Measurements from ENCODE around the gene FAH.

The FAH gene

DNA sequence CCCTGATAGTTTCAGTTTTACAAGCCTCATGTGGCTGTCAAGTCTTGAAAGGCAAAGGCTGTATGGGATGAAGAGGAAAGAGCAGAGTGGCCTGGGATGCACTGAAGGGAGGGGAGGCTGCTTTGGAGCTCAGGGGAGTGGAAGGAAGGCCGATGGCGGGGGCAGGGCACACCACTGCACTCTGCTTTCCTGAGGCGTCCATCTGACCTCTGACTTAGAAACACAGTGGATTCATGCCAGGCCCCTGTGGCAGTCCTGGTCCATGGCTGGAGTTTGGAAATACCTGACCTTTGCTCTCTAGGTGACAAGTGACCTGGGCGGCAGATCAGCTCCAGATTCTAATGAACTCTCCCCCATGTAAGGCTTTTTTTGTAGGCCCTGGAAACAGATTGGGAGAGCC, 19.0 kb downstream of the FAH start:
- FAIRE-seq = no peak
- DNase-seq (ENCODE audit: insufficient read length, low spot score) = no peak

DNA sequence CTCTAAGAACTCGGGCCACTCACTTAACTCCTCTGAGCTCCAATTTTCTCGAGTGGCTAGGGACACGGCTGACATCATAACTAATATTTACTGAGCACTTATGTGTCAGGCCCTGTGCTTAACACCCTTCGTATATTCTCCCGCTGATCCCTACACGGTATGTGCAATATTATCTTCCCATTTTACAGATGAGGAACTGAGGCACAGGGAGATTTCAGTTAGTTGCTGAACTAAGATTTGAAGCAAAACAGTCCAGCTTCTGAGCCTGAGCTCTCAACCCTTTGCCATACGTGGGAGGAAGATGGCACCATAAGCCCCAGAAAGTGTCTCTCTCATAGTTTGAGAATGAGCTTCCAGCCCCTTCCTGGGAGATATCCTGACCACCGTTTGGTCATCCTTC, 19.6 kb downstream of the FAH start:
- no peak for FAIRE-seq

DNA sequence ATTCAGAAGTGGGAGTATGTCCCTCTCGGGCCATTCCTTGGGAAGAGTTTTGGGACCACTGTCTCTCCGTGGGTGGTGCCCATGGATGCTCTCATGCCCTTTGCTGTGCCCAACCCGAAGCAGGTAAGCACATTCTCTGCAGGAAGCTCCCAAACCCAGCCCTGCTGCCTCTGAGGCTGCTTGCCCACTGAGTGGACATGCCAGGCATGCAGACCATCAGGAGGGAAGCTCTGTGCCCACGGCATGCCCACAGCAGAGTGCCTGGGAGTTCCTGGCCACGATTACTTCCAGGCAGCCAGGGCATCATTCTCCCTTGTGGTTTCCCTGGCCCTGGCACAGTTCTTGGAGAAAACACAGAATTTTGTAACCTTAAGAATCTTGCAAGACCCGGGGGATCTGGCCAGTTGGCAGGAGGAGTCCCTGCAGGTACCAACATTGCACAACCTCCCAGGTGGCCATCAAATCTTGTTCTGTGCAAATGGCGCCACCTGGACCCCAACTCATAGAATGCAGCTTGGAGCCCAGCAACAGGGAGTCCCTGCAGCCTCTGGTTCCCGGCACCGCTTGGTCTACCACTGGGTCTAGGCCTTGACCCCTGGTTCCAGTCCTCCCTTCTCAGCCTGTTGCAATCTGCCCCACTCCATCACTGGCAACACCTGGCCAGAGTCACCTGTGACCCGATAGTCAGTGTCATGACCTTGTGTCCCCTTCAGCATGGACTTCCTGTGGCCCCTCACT, 20.4 kb downstream of the FAH start:
- DNase-seq (ENCODE audit: insufficient read length, low spot score) = peak; percentile 75
- peak; percentile 73 for FAIRE-seq

More for the DNA sequence above, 19.6 kb downstream of the FAH start:
- no peak for DNase-seq (ENCODE audit: insufficient read length, low spot score)

DNA sequence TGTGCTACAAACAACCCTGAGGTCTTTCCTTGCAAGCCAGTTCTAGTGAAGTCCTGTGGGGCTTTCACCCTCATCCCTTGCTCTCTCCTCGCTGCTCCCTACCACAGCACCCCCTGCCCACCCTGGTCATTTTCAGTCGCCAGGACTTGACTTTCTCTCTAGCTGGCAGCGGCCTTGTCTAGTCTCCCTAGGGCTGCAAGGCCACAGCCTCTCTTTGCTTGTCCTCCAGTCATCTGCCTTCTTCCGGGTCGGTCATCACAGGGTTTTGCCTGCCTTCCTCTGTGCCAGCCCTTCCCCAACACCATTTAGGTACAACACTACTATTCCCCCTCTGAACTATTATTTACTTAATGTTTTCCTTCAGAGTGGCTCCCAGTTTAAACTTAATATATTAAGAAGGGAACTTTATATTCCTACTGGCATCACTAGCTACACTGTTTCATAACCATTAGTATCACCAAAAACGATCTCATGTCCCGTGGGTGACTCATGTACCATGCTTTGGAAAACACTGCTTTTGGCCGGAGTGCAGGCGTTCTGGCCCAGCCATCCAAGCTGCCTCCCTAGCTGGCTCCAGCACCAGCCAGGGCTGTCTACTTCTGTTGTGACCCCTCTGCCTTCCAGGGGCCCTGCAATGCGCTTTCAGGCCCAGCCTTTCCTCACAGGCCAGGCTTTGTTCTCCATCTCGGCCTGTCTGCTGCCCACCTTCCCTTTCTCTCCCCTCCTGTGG, 21.4 kb downstream of the FAH start:
- no peak for FAIRE-seq
- no peak for DNase-seq (ENCODE audit: insufficient read length, low spot score)

DNA sequence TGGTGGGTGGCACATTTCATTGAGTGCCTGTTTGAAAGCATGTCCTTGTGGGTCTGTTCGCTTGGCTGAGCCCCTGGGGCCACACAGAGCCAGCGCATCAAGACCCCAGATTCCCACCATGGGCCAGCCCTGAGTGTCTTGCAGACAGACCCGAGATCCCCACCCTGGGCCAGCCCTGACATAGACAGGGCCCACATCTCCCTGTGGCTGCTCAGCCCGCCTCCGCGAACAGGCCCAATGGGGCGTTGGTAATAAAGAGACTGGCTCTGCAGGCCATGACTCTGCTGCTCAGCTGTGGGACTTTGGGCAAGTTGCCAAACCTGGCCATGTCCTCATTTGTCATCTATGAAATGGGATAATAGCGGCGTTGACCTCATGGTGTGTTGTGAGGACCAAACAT, 22.6 kb downstream of the FAH start:
- DNase-seq (ENCODE audit: insufficient read length, low spot score) (no peak), FAIRE-seq (no peak)

DNA sequence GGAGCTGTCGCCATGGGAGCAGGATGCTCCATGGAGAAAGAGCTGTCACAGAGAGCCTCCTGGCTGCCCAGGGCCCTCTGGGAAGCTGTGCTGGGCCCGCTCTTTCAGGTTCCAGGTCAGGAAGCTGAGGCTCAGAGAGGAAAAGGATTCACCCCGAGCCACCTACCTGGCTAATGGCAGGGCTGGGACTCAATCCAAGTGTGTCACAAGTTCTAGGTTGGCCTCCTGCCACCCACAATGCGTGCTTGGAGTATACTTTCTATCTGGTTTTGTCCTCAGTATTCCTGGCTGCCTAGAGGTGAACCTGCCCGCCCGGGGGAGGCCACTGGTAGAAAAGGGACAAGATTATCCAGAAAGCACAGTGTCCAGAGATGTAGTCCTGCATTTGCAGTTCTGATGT, 23.6 kb downstream of the FAH start:
- DNase-seq (ENCODE audit: insufficient read length, low spot score) (no peak), FAIRE-seq (no peak)

DNA sequence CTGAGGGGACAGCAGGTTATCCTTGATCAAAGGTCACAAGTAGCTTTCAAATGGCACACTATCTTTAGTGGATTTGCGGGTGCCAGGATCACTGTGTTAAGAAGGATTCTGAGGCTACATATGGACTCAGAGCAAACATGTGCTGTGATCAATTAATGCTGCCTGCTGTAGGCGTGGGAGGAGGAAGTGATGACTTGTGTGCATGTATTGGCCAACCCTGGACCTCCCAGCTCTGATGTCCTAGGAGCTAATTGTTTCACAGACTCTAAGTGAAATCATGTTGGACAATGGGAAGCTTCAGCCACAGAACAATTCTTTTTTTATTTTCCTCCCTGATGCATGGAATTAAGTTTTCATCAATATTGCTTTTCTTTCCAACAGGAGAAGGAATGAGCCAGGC, 24.4 kb downstream of the FAH start:
- DNase-seq (ENCODE audit: insufficient read length, low spot score) = no peak

DNA sequence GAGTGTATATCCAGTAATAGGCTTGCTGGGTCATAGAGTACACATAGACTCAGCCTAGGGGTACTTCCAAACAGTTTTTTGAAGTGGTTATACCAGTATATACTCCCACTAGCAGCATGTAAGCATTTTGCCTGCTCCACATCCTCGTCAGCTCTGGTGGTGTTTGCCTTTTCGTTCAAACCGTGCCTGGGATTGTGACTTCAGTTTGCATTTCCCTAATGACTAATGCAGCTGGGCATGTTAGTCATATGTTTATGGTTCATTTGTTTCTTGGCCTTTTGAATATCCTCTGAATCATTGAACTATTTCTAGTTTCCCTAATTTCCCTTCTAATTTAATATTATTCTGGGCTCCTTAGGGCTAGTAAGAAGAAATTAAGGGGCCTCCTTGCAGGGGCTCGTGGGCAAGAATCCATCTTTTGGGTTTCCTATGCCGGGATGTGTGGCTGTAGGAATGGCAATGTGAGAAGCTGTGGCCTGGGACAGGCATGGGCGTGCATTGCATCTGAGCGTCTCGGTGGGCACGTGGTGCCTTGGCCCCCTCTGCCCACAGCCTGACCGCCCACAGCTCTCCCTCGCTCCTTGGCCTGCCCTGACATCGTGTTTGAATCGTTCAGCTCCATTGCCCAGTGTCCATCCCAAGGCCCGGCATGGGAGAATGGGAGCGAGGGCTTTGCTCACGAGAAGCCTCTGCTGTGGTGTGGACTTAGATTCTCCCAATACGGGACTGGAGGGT, 26.4 kb downstream of the FAH start:
- FAIRE-seq = no peak
- DNase-seq (ENCODE audit: insufficient read length, low spot score) = no peak

More for the DNA sequence above, 24.4 kb downstream of the FAH start:
- no peak for FAIRE-seq

DNA sequence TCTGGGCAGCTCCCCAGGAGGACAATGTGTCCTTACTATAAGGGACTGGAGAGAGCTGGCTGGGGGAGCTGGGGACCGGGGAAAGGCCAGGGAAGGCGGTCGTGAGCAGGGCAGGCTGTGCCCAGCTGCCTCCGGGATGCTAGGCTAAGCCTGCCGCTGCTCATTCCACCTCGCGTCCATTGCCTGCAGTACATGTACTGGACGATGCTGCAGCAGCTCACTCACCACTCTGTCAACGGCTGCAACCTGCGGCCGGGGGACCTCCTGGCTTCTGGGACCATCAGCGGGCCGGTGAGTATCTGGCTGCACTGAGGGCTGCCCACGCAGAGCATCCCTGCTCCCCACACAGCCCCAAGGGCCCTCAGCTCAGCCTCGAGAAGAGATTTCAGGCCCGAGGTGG, 27.1 kb downstream of the FAH start:
- no peak for DNase-seq (ENCODE audit: insufficient read length, low spot score)
- no peak for FAIRE-seq

DNA sequence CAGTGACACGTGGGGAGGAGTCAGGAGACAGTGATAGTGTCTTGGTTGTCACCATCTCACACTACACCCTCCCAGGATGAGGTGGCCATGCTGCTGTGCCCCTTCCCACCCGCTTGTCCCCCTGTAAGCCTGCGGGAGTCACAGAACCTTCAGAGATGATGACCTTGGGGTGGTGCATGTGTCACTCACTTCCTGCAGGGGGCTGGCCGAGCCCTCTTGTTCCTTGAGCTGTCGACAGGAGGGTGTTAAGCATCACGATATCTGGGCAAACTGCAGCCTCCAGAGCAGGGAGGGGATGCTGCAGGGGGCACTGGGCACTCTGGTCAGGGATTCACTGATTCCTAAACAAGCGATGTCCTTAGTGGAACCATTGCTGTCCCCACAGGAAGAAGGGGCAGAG, 27.7 kb downstream of the FAH start:
- FAIRE-seq (no peak), DNase-seq (ENCODE audit: insufficient read length, low spot score) (no peak)

DNA sequence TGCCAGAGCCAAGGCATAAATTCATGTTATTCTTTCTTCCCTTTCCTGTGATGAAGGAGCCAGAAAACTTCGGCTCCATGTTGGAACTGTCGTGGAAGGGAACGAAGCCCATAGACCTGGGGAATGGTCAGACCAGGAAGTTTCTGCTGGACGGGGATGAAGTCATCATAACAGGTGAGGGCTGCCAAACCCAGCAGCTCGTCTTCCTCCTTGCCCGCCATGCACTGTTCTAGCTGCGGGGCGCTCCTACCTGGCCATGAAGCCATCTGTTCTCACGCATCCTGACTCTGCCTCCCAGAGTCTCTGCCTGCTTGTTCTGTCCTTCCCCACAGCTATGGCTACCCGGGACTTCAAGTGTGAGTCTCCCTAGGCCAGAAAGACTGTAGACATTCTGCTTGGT, 28.2 kb downstream of the FAH start:
- FAIRE-seq (no peak), DNase-seq (ENCODE audit: insufficient read length, low spot score) (no peak)

DNA sequence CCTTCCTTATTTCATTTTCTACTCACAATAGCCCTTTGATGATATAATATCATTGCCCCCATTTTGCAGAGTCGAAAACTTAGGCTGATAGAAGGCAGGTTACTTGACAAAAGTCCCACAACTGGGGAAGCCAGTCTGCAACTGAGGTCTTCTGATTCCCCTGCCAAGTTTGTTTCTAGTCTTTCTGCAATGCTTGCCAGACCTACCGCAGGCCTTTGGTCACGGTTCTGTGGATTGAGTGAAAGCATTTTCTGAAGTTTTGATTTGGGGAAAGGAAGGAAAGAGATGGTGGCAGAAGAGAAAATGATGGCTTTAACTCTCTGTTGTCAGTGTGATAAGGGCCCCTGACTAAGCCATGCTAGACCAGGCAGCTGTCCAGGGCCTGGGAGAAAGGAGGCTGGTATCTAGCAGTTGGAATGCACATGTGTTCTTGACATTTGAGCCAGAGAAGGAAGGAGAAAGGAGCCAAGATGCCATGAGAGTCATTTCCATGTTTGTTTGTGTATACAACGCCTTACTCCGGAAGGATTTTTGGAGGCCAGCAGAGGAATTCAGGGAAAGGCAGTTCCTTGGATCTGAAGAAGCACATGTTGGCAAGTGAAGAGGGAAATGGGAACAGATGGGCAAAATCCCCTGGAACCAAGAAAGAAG, 29.9 kb downstream of the FAH start:
- DNase-seq (ENCODE audit: insufficient read length, low spot score) (no peak), FAIRE-seq (no peak)

DNA sequence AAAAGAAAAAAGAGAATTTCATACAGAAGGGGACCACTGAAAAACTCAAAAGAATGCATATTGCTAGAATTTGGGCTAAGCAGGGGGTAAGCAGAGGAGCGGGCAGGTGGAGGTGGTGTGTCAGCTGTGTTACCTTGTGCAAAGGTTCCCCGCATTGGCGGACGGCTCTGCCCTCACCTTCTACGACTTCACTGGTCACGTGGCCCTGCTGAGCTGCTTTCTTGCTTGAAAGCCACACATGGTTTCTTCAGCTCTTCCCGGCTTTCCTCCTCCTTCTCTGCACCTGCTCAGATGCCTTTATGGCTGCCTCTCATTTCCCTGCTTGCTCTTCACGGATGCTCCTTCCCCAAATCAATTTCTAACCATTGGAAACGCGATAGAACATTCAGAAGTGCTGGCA, 30.5 kb downstream of the FAH start:
- DNase-seq (ENCODE audit: insufficient read length, low spot score) = no peak
- FAIRE-seq = no peak

DNA sequence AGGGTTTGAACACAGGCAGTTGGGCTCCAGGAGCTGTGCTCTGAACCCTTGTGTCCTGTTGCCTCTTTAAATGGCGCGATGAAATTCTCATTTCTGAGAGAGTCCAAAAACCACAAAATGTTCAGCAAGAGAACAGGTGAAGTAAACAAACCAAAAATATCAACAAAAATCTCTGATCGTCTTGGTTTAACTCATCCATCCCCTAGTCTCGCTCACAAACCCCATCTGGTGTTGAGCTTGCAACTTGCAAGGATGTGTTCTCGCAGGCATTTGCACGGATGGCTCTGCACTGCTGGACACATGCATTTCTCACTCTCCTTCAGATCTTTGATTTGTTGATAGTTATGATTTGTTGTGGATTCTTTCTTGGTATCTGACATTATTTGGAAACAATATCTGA, 31.1 kb downstream of the FAH start:
- DNase-seq (ENCODE audit: insufficient read length, low spot score) = no peak

DNA sequence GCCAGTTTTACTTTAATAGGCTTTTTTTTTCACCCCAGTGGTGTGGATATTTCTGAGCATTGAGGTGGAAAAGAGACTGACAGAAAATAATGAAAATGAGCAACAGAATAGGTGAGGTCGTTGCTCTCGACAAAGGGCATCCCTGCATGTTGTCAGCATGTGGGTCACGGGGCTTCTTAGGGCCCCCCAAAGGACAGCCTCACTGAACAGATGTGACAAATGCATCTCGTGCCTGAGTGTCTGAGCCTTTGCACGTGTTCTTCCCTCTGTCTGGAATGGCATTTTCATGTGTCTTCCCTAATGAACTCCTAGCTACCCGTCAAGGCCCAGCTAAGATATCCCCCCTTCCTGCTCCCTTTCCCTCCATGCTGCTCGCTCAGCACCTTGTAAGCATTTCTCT, 31.8 kb downstream of the FAH start:
- no peak for FAIRE-seq
- DNase-seq (ENCODE audit: insufficient read length, low spot score) = no peak

More for the DNA sequence above, 31.1 kb downstream of the FAH start:
- no peak for FAIRE-seq

DNA sequence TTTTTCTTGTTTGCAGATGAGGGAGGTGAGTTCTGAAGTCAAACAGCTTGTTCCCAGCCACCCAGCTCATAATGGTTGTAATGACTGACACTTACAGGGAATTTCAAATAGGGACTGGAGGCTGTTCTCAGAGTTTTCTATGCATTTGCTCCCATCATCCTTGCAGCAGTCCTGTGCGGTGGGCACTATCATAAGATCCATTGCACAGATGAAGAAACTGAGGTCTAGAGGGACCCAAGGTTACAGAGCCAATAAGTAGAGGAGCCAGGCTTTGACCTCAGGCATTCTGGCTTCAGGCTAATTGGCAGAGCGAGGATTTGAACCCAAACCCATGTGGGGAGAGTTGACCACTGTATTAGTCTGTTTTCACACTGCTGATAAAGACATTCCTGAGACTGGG, 32.4 kb downstream of the FAH start:
- DNase-seq (ENCODE audit: insufficient read length, low spot score) (no peak), FAIRE-seq (no peak)

DNA sequence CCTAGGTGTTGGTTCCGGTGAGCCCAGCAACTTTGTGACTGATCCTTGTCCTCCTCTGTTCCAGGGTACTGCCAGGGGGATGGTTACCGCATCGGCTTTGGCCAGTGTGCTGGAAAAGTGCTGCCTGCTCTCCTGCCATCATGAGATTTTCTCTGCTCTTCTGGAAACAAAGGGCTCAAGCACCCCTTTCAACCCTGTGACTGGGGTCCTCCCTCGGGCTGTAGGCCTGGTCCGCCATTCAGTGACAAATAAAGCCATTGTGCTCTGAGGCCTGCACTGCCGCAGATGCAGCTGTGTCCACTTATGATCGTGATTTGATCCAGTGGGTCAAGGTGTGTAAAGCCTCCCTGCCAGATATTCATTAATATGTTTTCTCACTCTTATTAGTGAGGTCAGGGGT, 33.3 kb downstream of the FAH start:
- FAIRE-seq (no peak), DNase-seq (ENCODE audit: insufficient read length, low spot score) (no peak)

DNA sequence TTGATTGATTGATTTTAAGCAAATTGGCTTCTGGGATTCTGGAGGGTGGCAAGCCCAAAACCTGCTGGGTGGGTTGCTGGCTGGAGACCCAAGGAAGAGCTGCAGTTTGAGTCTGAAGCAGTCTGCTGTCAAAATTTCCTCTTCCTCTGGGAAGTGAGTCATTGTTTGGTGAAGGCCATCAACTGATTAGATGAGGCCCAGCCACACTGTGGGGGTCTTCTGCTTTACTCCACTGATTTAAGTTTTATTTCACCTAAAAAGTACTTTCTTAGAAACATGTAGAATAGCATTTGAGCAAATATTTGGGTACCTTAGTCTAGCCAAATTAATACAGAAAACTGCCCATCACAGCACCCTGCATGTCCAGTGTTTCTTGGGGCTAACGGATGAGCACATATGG, 33.8 kb downstream of the FAH start:
- FAIRE-seq (no peak), DNase-seq (ENCODE audit: insufficient read length, low spot score) (no peak)

DNA sequence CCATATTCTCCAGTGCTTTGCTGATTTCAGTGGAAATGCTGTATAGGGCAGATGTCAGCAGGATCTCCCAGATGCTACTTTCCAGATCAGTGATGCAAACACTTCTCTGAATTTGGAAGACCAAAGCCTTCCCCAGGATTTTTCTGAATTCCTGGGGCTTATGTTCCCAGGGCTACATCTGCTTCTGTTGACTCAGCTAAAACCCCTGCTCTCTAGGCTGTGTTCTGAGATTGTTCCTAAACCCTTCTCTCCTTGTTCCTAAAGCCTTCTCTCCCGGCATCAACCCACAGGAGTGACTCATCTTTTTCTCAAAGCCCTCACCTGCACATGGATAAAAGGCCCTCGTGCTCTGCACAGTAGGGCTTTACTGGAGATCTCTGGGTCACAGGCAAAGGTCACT, 35.5 kb downstream of the FAH start:
- DNase-seq (ENCODE audit: insufficient read length, low spot score) = no peak
- no peak for FAIRE-seq

DNA sequence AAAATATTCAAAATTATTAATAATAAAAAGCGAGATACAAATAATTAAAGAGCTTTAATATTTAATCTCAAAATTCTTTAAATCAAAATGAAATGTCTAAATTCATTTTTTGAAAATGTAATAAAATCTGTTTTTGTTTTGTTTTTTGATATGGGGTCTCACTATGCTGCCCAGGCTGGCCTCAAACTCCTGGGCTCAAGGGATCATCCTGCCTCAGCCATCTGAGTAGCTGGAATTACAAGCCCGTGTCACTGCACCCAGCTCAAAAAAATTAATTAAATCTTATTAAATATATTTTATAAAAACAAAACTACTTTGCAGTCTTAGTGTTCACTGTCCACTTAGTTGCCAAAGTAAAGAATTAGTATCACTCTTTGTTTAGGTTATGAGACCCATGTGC, 38.4 kb downstream of the FAH start:
- FAIRE-seq (no peak), DNase-seq (ENCODE audit: insufficient read length, low spot score) (no peak)

DNA sequence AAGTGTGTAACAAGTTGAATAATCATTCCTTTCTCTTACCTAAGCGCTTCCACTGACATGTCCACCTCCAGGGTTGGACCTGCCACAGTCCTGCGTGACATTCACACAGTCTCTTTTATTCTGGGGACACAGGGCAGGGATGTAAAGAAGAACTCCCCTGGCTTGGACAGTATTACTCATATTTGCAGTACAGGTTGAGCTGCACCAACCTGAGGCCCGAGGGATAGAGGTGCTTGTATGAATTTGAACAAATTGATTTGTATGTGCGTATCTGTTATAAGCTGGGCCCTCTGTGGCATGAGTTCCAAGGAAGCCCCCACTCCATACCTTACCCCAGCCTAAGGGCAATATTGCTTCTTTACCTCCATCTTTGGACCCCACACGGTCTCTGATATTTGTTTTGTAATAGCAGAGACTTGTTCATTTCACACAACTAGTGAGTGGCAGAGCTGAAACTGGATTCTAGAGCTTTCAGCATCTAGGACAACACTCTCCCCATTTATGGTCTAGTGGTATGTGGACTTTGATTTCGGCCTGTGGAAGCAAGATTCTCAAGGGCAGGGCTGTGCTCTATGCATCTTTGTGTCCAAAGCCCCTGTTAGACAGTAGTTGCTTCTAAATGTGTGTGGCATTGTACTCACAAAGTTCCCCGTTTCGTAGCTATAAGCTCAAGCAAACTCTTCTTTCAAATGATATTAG, 39.2 kb downstream of the FAH start:
- FAIRE-seq (no peak), DNase-seq (ENCODE audit: insufficient read length, low spot score) (no peak)

Measured in GM19239 (cell line).